Activated naive CD8-positive, alpha-beta T cell treated with anti-CD3 and anti-CD28 coated beads for 36 hours (primary cell): ENCODE measurements around the gene SEMA5B. TPM values are rescaled to one million over a fixed set of nuclear protein-coding genes. Genes with fewer than 3 reads are reported as not detected.
A peak's percentile ranks its signal among the peaks of the same experiment; 100 is the strongest.

Source experiments
- DNase-seq: peaks from one replicate; pipeline ENCODE4 v3.0.0; 2021
- H3K27ac Mint-ChIP-seq: one replicate; pipeline ENCODE4 v1.8.0; 2022; ENCODE audit warnings: mild to moderate bottlenecking, moderate library complexity, mixed read lengths
- H3K27me3 Mint-ChIP-seq: one replicate; pipeline ENCODE4 v1.8.0; 2022; ENCODE audit warnings: mild to moderate bottlenecking, mixed read lengths
- H3K36me3 Mint-ChIP-seq: one replicate; pipeline ENCODE4 v1.8.0; 2021; ENCODE audit warnings: mild to moderate bottlenecking, mixed read lengths
- H3K4me1 Mint-ChIP-seq: one replicate; pipeline ENCODE4 v1.8.0; 2021; ENCODE audit warnings: mixed read lengths
- H3K4me3 Mint-ChIP-seq: one replicate; pipeline ENCODE4 v1.8.0; 2022; ENCODE audit warnings: mild to moderate bottlenecking, moderate library complexity, mixed read lengths
- H3K9me3 Mint-ChIP-seq: one replicate; pipeline ENCODE4 v1.8.0; 2022; ENCODE audit warnings: mixed read lengths
- total RNA-seq, 2 experiments: library from RNA; stranded (reverse); gene quantifications; one replicate each; pipeline ENCODE4 v1.2.3, GENCODE V29; 2021

The SEMA5B gene
- total RNA-seq, 2 experiments from 2014 or later = not detected

DNA sequence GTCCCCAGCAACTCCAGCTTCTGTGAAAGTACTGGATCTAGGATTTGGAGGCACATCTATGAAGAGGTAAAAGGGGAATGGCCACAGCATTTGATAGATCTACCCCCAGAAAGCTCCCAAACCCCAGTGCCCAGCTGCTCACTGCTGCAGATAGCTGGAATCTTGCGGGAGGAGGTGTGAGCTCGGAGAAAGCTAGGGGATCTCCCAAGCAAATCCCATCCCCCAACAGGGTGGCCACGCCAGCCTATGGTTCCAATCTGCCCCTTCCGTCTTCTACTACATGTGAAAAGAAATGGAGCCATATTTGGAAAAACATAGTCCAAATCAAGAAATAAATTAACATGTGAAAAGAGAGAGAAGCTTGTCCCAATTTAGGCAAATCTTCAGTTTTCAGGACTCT lies 42.0 kb downstream of the SEMA5B start:
- H3K4me1 Mint-ChIP-seq = no peaks in the 10 kb centered on the region
- no peak overlapping the region for H3K27ac Mint-ChIP-seq
- no peaks in the 10 kb centered on the region for H3K9me3 Mint-ChIP-seq
- no peak for DNase-seq
- H3K27me3 Mint-ChIP-seq = peaks cover 28% of the 10 kb centered on the region
- no peaks in the 10 kb centered on the region for H3K36me3 Mint-ChIP-seq
- H3K4me3 Mint-ChIP-seq = no peak overlapping the region

DNA sequence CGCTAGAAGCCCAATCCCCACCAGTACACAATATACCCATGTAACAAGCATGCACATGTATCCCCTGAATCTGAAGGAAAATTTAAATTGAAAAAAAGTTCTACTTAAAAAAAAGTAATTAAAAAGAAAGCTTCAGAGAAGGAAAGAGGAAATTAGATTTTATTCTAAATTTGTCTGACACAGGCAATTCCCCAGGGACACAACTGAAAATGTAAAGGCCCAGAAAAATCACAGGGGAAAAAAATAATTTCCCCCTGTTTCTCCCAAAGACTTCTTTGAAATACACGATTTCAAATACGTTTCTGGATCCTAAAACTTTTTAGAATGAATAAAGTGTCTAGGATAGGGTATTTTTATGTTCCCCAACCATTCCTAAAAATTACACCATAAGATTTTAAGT lies 42.9 kb downstream of the SEMA5B start:
- Mint-ChIP-seq H3K27ac (no peak overlapping the region), H3K9me3 (no peaks in the 10 kb centered on the region), H3K27me3 (peaks cover 28% of the 10 kb centered on the region), H3K4me3 (no peak overlapping the region), H3K4me1 (no peaks in the 10 kb centered on the region), H3K36me3 (no peaks in the 10 kb centered on the region)
- DNase-seq = no peak

DNA sequence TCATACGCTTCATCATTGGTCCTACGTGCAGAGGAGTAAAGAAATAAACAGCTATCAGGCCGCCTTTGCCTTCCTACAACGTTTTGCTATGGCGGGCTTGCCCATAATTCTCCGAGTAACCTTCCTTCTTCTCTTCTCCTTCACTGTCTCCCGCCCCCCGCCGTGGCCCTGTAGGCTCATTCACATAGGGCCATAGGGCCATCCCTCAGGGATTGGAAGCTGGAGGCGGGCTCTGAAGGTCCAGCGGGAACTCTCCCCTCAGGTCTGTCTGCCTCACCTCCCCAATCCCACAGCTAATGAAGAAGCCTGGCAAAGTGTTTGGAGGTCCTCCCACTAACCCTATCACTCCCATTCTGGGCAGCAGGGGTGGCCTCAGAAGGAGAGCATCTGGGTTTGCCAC lies 43.6 kb downstream of the SEMA5B start:
- peaks cover 28% of the 10 kb centered on the region for H3K27me3 Mint-ChIP-seq
- H3K4me1 Mint-ChIP-seq = no peaks in the 10 kb centered on the region
- H3K36me3 Mint-ChIP-seq = no peaks in the 10 kb centered on the region
- H3K9me3 Mint-ChIP-seq = no peaks in the 10 kb centered on the region
- no peak overlapping the region for H3K27ac Mint-ChIP-seq
- no peak overlapping the region for H3K4me3 Mint-ChIP-seq
- DNase-seq = no peak

DNA sequence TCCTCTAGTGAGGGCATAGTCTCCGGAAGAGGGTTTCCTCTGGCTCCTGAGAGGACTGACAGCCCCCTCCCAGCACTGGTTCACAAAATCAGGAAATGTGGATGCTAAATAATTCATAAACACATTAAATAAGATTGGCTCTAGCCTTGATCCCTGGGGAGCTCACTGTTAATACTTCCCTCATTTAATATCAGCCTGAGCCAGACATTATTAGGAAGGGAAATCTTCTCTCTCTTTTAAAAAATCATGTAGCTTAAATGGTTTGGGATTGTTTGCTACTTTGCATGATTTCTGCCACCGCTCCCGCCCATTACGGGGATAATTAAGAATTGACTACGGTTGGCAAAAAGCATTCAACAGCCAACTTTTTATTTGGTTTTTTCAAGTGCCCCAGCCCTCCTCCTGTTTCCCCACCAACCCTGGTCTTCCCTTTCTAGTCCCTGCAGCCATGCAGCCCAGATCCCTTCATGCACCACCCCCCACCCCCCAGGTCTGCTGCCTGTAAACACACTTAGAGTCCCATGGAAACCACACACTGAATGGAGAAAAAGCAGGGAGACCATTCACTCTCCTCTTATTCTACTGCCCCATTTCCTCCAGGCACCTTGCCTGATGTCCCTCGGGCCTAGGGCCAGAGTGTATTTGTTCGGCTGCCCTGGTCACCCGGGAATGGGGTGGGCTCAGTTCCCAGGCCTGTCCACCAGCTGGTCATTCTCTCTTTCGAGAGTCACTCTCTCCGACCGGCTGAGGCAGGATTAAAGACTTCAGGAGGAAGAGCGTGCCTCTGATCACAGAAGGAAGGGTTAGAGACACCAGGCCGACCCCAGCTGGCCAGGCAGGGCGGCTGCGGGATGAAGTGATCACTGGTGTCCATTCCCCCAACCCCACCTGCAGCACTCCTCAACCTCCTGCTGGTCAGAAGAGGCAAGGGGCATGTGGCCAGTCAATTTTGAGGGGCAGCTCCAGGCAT lies 45.1 kb downstream of the SEMA5B start:
- no peaks in the 10 kb centered on the region for H3K9me3 Mint-ChIP-seq
- no peak overlapping the region for H3K27ac Mint-ChIP-seq
- no peak for DNase-seq
- H3K27me3 Mint-ChIP-seq = peaks cover 15% of the 10 kb centered on the region
- no peaks in the 10 kb centered on the region for H3K36me3 Mint-ChIP-seq
- H3K4me3 Mint-ChIP-seq = no peak overlapping the region
- H3K4me1 Mint-ChIP-seq = peaks cover 1% of the 10 kb centered on the region

DNA sequence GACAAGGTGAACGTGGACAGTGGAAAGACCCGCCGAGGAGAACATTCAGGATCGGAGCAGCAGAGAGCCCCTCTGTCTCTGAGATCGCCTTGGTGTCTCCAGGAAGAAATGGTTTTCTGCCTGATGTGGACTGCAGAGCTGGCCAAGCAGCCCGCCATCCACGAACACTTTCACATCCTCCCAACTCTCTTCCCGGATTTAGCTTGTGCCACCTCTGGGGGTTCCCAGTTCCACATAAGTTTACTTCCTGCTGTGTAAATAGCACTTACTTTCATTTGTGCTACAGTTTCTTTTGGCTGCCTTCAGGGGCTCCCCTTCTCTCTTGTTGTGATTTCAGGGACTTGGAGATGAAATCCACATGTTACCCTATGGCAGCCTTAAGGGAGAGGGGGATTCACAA lies 48.4 kb downstream of the SEMA5B start:
- no peak for DNase-seq
- H3K27me3 Mint-ChIP-seq = peaks cover 4% of the 10 kb centered on the region
- H3K36me3 Mint-ChIP-seq = no peaks in the 10 kb centered on the region
- H3K9me3 Mint-ChIP-seq = no peaks in the 10 kb centered on the region
- peaks cover 15% of the 10 kb centered on the region for H3K4me1 Mint-ChIP-seq
- no peak overlapping the region for H3K4me3 Mint-ChIP-seq
- no peak overlapping the region for H3K27ac Mint-ChIP-seq

DNA sequence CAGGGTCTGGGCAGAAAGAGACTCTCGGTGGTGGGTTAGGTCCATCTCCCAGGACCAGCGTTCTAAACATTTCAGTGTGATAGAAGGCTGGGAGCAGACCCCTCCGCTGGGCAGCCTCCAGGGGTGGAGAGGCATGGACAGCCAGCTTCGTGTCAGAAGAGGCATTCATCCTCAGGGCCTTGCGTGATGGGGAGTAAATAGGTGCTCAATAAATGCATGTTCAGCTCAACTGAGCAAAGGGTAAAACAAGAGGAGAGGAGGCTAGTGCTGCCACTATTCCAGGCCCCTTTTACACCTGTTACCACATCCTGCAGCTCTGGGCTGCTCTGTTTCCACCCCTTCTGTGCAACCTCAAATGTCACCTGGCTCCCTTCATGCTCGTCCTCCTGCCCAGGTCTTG lies 49.0 kb downstream of the SEMA5B start:
- peaks cover 15% of the 10 kb centered on the region for H3K4me1 Mint-ChIP-seq
- H3K9me3 Mint-ChIP-seq = no peaks in the 10 kb centered on the region
- H3K36me3 Mint-ChIP-seq = no peaks in the 10 kb centered on the region
- H3K4me3 Mint-ChIP-seq = no peak overlapping the region
- DNase-seq = no peak
- H3K27ac Mint-ChIP-seq = no peak overlapping the region
- H3K27me3 Mint-ChIP-seq = peaks cover 4% of the 10 kb centered on the region

DNA sequence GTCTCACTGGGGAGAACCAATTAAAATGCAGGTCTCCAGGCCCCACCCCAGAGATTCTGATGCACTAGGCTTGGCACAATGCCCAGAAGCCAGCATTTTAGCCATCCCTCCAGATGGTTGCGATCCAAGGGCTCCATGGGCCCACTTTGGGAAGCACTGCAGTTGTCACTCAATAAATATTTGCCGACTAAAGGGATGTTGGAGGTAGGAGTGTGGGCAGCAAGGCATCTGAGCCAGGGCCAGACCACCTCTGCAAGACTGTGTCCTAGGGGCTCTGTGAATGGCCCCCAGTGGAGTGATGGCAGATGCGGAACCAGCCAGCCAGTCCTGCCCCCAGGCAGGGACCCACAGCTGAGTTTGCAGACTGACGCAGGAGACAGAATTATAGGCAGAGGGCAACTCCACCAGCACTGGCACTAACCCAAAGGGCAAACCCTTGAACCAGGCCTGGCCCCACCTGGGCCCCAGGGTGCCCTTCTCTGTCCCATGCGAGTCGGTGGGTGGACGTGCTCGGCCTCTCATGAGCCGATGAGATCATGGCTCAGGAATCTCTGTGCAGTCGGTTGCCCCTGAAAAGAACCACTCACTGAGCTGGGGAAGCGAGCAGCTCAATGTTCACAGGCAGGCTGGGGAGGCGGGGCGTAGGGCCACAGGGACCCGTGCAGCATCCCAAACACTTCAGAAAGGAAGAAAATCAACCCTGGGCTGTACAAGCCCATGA lies 49.7 kb downstream of the SEMA5B start:
- no peak for DNase-seq
- no peaks in the 10 kb centered on the region for H3K36me3 Mint-ChIP-seq
- peaks cover 15% of the 10 kb centered on the region for H3K4me1 Mint-ChIP-seq
- peaks cover 7% of the 10 kb centered on the region for H3K27me3 Mint-ChIP-seq
- H3K9me3 Mint-ChIP-seq = no peaks in the 10 kb centered on the region
- H3K4me3 Mint-ChIP-seq = no peak overlapping the region
- no peak overlapping the region for H3K27ac Mint-ChIP-seq

DNA sequence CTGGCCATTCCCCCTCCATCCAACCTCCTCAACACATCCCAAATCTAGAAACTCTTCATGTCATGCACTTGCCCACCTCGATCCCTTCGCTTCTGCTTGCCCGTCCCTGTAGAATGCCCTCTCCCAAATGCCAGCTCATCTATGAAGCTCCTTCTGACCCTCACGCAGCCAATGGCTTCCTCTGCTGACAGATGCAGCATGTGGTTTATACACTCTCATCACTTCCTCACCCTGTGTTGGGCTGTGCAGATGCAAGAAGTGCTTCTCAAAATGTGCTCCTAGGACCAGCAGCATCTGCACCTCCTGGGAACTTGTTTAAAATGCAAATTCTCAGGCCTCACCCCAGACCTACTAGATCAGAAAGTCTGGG lies 51.7 kb downstream of the SEMA5B start:
- H3K4me1 Mint-ChIP-seq = peaks cover 15% of the 10 kb centered on the region
- H3K27ac Mint-ChIP-seq = no peak overlapping the region
- DNase-seq = no peak
- H3K36me3 Mint-ChIP-seq = no peaks in the 10 kb centered on the region
- H3K4me3 Mint-ChIP-seq = no peak overlapping the region
- no peaks in the 10 kb centered on the region for H3K9me3 Mint-ChIP-seq
- H3K27me3 Mint-ChIP-seq = peaks cover 7% of the 10 kb centered on the region

DNA sequence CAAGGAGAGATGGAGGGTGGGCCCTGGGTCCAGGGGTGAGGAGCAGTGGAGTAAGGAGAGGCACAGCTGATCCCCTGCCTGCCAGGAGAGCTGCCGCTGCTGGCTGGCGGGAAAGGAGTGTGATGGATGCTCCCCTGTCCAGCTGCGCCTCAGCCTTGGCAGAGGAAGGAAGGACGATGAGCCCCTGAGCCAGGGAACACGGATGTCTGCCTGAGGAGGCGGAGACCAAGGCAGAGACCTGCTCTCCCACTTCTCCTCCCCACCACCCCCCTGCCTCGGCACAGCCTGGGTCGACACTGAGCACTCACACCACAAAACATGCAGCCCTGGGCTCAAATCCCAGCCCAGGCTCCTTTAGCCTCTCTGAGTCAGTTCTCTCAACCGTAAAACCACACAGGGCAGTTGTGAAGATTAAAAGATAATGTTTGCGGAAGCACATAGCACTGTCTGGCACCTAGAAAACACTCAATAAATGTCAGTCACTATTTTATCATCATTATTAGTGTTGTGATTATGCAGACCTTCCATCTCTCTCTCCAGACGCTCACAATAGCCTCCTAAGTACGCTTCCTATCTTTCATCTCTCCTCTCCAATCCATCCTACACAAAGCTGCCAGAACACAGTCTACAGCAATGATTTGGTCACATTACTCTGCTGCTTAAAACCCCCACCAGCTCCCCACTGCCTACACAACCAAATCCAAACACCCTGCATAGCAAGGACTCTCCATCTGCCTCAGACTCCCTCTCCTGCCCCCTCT lies 52.2 kb downstream of the SEMA5B start:
- no peak overlapping the region for H3K27ac Mint-ChIP-seq
- H3K4me1 Mint-ChIP-seq = peaks cover 15% of the 10 kb centered on the region
- H3K4me3 Mint-ChIP-seq = peak overlapping the region; percentile 30
- H3K36me3 Mint-ChIP-seq = no peaks in the 10 kb centered on the region
- peaks cover 7% of the 10 kb centered on the region for H3K27me3 Mint-ChIP-seq
- no peaks in the 10 kb centered on the region for H3K9me3 Mint-ChIP-seq
- DNase-seq = peak; percentile 5

DNA sequence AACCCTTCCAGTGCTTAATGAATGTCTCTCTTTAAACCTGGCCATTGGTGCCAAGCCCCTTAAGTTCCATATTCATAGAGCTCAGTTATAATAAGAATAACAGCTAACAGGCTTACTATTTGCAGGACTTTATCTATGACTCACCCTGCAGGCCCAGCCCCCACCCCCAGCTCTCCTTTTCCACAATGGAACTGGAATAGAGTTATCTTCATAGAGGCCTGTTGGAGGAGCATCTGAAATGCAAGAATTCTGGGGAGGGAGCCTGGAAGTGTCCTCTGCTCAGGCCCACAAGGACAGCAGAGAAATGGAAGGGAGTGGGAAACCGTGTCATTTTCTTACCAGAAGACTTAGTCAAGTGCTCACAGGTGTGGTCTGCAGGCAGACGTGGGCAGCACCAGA lies 52.8 kb downstream of the SEMA5B start:
- Mint-ChIP-seq H3K9me3 (no peaks in the 10 kb centered on the region), H3K4me1 (peaks cover 15% of the 10 kb centered on the region), H3K4me3 (peak overlapping the region; percentile 30), H3K27me3 (peaks cover 7% of the 10 kb centered on the region), H3K27ac (no peak overlapping the region), H3K36me3 (no peaks in the 10 kb centered on the region)
- no peak for DNase-seq

DNA sequence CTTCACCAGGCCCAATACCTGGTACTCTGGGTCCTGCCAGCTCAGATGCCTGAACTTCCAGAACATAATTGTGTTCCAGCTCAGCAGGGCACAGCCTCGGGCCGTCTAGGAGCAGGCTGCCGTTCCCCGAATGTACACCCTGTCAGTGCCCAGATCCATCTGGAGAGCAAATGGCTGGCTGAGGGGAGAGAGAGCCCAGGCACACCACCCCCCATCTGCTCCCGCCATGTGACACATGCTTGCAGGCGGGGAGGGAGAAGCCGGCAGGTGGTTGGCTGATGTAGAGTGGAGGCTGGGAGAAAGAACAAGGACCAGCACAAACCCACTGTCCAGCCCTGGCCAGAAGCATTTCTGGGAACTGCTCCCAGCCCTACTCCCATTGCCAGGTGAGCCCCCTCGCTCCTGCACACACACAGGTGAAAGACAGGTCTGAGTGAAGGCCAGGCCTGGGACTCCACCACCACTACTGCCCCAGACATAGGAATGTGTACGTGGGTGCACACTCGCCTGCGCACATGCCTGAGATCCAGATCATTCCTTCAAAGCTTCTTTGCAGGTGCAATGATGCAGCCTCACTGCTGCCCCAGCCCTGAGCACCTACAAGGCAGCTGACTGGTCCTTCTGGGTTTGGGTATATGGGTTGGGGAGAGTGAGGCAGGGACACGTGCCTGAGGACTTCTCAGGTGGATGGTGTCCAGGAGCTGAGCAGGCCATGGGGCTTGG lies 53.5 kb downstream of the SEMA5B start:
- DNase-seq = no peak
- H3K27ac Mint-ChIP-seq = no peak overlapping the region
- H3K36me3 Mint-ChIP-seq = no peaks in the 10 kb centered on the region
- H3K4me1 Mint-ChIP-seq = peaks cover 15% of the 10 kb centered on the region
- H3K4me3 Mint-ChIP-seq = no peak overlapping the region
- H3K9me3 Mint-ChIP-seq = no peaks in the 10 kb centered on the region
- H3K27me3 Mint-ChIP-seq = peaks cover 7% of the 10 kb centered on the region

DNA sequence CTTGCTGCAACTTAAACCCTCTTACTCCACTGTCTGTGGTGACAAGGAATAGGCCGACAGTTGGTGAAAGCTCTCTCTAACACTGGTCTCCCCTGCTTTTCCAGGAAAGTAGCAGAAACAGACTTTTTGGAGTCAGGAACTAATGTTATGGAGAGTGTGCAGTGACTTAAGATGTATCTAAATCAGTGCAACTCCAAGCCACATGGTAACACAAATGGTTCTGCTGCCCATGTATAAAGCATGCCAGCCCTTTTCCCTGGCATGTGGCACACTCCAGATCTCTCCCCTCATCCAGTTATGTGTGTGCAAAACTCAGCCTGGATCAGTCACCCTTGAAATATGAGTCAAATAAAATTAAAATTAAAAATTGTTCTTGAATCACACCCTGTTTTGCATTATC lies 55.4 kb downstream of the SEMA5B start:
- no peak for DNase-seq
- H3K4me1 Mint-ChIP-seq = peaks cover 14% of the 10 kb centered on the region
- no peak overlapping the region for H3K27ac Mint-ChIP-seq
- peaks cover 7% of the 10 kb centered on the region for H3K27me3 Mint-ChIP-seq
- H3K9me3 Mint-ChIP-seq = no peaks in the 10 kb centered on the region
- H3K36me3 Mint-ChIP-seq = no peaks in the 10 kb centered on the region
- H3K4me3 Mint-ChIP-seq = no peak overlapping the region

DNA sequence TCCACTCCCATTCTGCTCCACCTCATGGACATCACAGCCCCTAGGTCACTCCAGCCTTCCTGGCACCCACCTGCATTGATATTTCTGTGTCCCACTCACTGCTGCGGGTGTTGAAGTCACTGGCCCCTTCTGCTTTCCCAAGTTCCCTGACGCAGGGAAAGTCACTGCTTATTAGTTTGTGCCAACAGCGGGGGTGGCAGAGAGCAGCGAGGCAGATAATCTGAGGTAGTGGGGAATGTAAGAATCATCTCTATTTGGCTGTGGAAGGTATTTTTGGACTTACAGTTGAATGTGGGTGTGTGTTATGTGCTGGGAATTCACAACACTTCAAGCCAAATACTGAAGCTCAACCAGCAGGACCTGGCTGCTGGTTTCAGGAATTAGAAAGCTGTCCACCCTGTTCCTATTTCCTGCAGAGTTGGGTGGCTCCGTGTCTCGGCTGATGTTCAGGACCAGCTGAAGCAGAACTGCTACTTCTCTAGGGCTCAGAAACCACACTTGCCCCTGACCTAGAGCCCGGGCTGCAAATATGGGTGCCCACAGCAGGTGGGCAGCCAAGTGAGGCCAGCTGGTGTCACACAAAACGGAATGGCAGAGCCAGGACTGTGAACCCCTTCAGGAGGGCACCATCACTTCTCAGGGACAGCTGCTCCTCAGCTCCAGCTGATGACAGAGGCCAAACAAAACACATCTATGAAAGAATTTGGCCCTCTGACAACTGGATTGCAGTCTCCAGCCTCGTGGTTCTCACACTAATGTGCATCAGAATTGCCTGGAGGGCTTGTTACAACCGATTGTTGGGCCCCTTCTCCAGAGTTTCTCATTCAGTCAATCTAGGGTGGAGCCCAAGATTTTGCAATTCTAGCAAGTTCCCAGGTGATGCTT lies 57.7 kb downstream of the SEMA5B start:
- H3K27ac Mint-ChIP-seq = no peak overlapping the region
- no peak for DNase-seq
- peaks cover 3% of the 10 kb centered on the region for H3K27me3 Mint-ChIP-seq
- H3K36me3 Mint-ChIP-seq = no peaks in the 10 kb centered on the region
- peaks cover 1% of the 10 kb centered on the region for H3K4me1 Mint-ChIP-seq
- H3K9me3 Mint-ChIP-seq = no peaks in the 10 kb centered on the region
- no peak overlapping the region for H3K4me3 Mint-ChIP-seq

DNA sequence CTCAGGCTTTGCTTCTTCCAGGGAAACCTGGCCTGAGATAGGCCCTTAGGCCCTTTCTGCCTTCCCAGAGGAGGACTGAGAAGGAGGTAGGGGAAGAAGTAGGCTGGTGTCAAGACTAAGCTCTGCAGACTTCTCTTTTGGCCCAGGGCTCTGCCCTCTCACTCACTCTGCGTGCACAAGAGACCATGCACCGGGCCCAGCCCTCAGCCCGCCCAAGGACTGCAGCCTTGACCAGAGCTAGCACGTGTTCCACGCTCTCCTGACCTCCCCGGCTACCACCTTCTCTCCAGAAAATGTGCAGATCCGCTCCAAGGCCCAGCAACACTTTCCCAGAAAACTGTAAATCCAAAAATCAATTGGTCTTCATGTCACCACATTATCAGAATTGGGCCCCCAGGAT lies 59.8 kb downstream of the SEMA5B start:
- Mint-ChIP-seq H3K4me3 (no peak overlapping the region), H3K9me3 (no peaks in the 10 kb centered on the region), H3K4me1 (no peaks in the 10 kb centered on the region), H3K36me3 (no peaks in the 10 kb centered on the region), H3K27ac (no peak overlapping the region), H3K27me3 (no peaks in the 10 kb centered on the region)
- no peak for DNase-seq
